ENCODE data around the gene CCDC88C.
A peak's percentile ranks its signal among the peaks of the same experiment; 100 is the strongest.

CCDC88C gene

DNA sequence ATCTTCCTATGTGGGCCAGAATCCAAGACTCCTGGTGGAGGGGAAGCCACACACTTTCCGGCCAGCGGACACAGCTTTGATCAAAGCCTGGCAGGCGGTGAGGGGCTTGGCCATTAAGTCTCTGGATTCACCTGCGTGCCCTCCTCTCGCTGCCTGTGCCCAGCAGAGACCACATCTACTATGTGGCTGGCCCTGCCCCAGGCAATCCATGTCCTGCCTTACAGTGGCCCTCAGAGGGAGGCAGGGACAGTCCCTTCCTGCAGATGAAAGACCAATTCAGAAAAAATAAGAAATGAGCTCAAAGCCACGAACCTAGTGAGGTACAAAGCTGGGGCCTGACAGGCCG, 90.4 kb downstream of the CCDC88C start:
- no peak for DNase-seq

- DNase-seq, result no peak
These were observed 90.9 kb downstream of the CCDC88C start for GRCh38 chr14:91326514-91327249.

- DNase-seq, result peak in 1 of 2 experiments; percentile 49
These were observed 92.7 kb downstream of the CCDC88C start for GRCh38 chr14:91324606-91325575.

DNA sequence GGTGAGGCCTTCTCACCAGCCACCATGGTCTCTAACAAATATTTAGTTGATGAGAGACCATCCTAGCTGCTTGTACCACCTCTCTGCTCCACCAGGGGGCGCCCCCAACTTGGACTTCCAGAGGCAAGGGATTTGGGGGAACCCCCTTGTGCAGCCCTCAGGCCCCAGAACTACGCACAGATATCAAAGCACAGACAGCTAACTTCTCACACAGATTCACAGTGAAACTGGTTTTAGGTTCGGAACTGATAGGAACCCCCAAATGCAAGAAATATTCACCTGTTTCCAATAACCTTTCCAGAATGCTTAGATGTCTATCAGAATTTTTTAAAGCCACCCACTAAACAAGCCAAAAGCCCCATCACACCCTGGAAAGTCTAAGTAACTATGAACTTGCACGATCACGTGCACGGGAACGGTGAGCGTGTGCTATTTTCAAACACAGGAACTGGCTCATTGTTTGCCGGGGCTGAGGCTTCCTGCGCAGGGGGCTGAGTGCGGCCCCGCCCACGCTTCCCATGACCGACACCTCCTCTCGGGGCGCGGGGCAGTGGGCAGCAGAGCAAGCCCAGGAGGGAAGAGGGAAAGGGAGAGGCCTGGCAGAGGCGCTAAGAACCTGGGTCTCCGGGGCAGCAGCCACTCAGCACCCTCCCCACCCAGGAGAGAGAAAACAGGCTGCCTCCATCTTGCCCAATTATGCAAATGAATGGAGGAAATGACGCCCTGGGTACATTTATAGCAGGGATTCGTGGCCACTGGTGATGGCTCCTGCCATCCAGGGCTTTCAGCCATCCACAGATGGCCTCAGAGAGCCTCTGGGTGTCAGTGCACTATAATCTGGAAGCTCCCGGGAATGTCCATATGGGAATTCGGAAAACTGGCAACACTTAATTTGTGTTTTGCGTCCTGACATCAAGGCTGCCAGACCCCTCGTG, 93.7 kb downstream of the CCDC88C start:
- DNase-seq, result peak; percentile 85 to 93

DNA sequence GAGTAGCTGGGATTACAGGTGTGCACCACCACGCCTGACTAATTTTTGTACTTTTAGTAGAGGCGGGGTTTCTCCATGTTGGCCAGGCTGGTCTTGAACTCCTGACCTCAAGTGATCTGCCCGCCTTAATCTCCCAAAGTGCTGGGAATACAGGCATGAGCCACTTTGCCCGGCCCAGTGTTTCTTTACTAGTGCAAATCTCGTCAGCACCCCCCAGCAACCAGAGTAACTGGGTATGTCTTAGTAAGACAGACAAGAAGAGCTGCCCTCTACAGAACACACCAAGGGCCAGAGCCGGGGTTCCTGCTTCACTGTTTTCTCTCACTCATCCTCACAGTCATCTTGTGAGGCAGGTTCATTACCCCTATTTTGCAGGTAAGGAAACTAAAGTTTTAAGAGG, 94.6 kb downstream of the CCDC88C start:
- DNase-seq, result no peak

DNA sequence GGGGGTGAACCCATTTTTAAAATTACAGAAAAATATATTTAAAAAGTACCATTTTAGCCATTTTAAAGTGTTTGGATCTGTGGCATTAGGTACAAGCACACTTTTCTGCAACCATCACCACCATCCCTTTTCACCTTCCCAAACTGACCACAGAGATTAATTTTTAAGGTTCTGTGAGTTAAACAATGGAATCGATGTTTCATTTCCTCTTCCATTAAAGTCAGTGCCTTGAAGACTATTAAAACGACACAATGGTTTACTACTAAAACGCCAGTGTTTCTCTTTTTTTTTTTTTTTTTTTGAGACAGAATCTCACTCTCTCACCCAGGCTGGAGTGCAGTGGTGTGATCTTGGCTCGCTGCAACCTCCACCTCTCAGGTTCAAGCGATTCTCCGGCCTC, 95.0 kb downstream of the CCDC88C start:
- DNase-seq, result no peak

GRCh38 chr14:91321131-91321530, 96.5 kb downstream of the CCDC88C start:
- no peak for DNase-seq

GRCh38 chr14:91320266-91320665, 97.4 kb downstream of the CCDC88C start:
- no peak for DNase-seq

GRCh38 chr14:91318911-91319310, 98.7 kb downstream of the CCDC88C start:
- DNase-seq, result no peak

DNA sequence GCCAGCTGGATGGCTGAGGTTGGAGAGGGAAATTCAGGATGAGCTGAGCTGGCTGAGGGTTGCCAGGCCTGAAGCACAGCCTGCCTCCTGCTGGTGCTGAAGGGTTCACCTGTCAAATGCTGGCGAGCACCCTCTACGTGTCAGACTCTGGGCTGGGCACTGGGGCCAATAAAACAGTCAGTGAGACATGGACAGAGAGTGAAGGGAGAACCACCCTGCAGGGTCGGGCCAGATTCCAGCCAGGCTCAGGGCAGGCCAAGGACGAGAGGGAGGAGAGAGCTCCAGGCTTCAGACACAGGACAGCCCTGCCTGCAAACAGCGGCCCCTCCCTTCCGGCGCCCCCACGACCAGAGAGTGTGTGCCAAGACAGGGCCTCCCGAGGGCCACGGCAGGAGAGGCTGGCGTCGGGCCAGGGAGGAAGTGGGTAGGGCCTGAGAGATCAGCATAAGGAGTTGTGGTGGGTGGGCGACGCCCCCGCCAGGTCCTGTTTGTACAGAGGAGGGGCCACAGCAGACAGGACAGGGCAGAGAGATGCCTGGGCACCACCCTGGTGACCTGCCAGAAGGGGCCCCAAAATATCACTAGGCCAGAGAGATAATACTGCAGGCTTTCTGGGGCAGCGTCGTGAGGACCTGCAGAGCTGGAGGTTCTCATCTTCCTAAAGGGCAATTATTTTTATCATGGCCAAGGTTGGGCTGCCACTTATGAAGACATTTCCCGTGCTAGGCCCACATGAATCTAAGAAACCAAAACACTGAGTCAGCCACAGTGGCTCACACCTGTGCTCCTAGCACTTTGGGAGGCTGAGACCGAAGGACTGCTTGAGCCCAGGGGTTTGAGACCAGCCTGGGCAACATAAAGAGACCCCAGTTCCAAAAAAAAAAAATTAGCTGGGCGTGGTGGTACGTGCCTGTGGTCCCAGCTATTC, 100.0 kb downstream of the CCDC88C start:
- peak in 1 of 2 experiments; percentile 17 for DNase-seq

- DNase-seq, result no peak
These were observed 100.9 kb downstream of the CCDC88C start for GRCh38 chr14:91316761-91317160.

DNA sequence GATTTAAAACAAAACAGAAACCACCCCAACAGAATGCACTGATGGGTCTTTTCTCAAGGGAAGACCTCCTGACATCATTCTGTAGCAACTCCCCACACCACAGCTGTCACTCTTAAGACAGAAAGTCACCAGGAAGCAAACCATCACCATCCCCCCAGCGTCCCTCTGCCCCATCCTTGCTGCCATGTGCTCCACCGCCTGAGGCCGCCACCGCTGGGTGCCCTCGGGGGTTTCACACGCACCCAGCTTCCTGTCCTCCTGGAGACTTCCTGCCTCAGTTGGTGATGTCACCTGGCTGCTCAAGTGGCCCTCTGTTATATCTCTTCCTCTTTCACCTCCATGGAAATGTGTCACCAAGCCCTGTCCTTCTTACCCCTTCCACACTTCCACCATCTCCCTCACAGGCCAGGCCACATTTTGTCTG, 101.8 kb downstream of the CCDC88C start:
- no peak for DNase-seq

GRCh38 chr14:91313852-91314251, 103.8 kb downstream of the CCDC88C start:
- DNase-seq, result no peak

GRCh38 chr14:91313154-91313850, 104.3 kb downstream of the CCDC88C start:
- DNase-seq, result no peak

DNA sequence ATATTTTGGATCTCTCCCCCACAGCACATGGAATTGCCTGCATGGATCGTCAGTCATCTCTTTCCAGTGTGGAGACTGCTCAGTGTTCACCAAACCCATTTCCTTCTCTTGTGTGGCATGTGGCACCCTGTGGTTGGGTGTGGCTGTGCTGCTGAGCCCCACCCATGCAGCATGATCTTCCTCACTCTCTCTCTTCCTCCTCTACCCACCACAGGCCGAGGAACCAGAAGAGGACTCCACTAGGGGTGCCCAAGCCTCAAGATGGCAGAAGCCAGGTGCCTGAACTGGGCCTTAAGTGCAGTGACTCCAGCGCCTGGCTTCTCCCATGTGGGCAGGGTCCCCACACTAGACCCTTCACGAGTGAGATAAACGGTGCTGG, 106.3 kb downstream of the CCDC88C start:
- DNase-seq, result no peak

GRCh38 chr14:91310606-91311283, 106.9 kb downstream of the CCDC88C start:
- DNase-seq, result no peak

DNA sequence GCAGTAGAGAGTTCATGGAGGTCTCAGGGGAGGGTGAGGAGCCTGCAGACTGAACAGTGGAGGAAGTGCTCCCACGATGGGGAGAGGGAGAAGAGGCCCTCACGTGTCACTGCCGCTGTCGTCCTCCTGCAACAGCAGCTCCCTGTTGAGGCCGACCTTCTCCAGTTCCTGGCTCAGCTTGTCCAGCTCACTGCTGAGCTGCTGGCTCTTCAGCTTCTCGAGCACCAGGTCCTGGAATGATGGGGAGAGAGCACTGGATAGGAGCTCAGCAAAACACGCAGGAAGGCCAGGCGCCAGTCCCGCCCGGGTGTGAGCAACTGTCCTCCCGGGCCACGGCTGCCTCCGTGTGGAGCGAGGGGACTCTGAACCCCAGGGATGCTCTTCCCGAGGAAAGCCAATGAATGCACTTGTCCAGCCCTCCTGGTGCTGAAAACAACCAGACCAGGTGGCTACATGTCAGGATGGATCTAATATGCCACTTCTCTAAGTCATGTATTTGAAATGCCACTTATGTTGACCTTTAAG, 107.8 kb downstream of the CCDC88C start:
- no peak for DNase-seq

DNA sequence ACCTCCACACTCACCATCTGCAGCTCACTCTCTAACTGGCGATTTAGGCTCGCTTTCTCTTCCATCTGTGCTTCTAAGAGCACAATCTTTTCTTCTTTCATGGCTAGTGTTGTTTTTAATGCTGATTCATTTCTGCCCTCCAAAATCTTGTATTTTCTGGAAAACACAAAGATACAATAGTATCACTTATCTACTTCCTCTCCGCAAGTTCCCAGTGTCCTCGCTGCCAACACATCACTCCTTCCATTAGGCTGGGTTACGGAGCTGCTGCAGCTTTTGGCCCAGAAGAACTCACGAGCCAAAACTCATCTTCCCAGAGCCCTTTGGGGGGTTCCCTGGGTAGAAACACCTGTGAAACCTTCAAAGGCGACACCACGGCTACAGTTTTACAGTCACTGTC, 109.3 kb downstream of the CCDC88C start:
- DNase-seq, result no peak

DNA sequence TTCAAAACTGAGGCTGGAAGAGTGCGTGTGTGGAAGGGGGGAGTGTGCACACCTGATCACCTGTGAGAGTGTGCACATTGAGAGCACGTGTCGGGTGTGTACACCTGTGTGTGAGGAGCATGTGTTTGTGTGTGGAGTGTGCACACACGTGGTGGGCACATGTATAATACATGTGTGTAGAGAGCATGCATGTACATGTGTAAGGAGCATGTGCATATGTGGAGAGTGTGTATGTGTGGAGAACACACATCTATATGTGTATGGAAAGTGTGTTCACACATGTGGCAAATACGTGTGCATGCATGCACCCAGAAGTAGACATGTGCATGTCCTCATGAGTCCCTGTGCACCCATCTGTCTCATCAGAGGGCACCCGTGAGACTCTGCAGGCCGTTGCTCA, 110.0 kb downstream of the CCDC88C start:
- no peak for DNase-seq

GRCh38 chr14:91307046-91307445, 110.6 kb downstream of the CCDC88C start:
- DNase-seq, result no peak

Data from NCI-H2081 (cell line).